GM12865 (cell line): ENCODE results near the gene TET1.

ENCODE experiments used
- DNase-seq: peaks from one replicate; pipeline ENCODE4 v3.0.0; 2010; ENCODE audit warnings: low read depth
- H3K4me3 ChIP-seq: 2 replicates; pipeline ENCODE4 v1.5.1; 2011; ENCODE audit warnings: mild to moderate bottlenecking, low read depth, low read length, control low read depth
- TF ChIP-seq, protein P1 (sequence below): IDR thresholded peaks from 2 replicates; pipeline ENCODE4 v1.5.1; 2011; ENCODE audit warnings: low read length, control low read depth, low read depth, inconsistent platforms; ENCODE audit not compliant: insufficient read depth; ENCODE audit errors: missing control alignments

The TET1 gene

DNA sequence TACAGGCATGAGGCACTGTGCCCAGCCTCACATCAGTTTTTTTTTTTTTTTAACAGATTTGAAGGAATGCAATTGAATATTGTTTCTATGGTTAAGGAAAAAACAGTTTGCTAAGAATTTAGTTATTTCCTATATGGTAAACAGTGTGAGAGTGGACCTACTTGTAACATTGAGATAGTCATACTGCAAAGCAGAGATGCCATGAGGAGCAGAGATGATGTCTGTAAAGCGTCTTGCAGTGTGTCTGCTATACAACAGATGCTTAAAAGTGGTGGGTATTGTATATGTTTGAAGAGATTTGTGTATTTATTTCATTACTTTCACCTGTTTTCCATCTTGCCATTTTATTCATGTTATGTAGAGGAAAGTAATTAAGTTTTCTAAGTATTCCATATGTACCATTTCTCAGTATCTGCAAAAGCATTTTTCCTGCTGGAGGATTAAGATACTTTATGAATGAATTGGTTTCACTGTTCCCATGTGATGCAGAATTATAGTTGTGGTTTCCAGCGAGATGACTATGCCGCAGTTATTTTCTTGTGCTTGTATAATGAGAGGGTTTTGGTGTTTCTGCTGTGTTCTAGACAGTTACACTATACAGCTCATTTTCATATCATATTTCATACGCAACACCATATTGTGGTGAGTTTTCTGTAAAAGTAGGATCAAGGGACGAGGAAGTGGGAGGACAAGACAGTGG is 26.6 kb downstream of the TET1 start:
- no peak overlapping the region for H3K4me3 ChIP-seq

DNA sequence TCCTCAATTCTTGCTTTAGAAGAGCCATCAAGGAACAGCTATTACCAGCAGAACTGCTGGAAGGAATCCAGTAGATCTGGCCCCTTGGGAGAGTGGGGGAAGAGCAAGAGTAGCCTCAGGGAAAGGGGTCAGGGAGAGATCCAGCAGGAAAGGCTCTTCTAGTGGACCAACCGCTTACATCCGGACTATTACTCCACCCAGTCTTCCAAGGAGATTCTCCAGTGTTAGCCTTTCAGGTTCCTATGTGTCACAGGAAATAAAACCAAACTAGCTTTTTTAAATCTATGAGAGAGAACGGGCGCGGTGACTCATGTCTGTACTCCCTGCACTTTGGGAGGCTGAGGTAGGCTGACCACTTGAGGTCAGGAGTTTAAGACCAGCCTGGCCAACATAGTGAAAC is 34.3 kb downstream of the TET1 start:
- no peak overlapping the region for H3K4me3 ChIP-seq
- peak; percentile 62 for DNase-seq
- TF ChIP-seq, protein P1, sequence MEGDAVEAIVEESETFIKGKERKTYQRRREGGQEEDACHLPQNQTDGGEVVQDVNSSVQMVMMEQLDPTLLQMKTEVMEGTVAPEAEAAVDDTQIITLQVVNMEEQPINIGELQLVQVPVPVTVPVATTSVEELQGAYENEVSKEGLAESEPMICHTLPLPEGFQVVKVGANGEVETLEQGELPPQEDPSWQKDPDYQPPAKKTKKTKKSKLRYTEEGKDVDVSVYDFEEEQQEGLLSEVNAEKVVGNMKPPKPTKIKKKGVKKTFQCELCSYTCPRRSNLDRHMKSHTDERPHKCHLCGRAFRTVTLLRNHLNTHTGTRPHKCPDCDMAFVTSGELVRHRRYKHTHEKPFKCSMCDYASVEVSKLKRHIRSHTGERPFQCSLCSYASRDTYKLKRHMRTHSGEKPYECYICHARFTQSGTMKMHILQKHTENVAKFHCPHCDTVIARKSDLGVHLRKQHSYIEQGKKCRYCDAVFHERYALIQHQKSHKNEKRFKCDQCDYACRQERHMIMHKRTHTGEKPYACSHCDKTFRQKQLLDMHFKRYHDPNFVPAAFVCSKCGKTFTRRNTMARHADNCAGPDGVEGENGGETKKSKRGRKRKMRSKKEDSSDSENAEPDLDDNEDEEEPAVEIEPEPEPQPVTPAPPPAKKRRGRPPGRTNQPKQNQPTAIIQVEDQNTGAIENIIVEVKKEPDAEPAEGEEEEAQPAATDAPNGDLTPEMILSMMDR, result no peak

More for the DNA sequence above, 26.6 kb downstream of the TET1 start:
- no peak for DNase-seq
- TF ChIP-seq, protein P1, result no peak

DNA sequence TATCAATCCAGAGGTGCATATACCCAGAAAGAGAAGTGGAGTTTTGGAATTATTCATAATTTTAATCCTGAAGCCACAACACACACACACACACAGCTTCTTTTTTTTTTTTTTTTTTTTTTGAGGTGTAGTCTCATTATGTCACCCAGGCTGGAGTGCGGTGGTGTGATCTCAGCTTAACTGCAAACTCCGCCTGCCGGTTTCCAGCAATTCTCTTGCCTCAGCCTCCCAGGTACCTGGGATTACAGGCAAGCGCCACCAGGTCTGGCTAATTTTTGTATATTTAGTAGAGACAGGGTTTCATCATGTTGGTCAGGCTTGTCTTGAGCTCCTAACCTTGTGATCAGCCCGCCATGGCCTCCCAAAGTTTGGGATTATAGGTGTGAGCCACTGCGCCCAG is 35.4 kb downstream of the TET1 start:
- DNase-seq, result no peak
- TF ChIP-seq, protein P1, result no peak
- H3K4me3 ChIP-seq, result no peak overlapping the region

DNA sequence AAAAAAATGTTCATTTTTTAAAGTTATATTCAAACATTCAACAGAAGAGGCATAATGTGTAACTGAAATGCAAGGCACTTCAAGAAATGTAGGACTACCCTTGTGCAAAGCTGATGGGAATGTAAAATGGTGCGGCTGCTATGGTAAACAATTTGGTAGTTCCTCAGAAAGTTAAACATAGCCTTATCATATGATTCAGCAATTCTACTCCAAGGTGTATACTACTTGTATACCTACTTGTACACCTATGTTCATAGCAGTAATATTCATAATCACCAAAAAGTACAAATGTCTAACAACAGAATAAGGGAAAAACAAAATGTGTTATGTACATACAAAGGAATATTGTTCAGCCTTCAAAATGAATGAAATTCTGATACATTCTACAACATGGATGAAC is 37.3 kb downstream of the TET1 start:
- H3K4me3 ChIP-seq, result no peak overlapping the region
- DNase-seq, result no peak
- TF ChIP-seq, protein P1, result no peak

DNA sequence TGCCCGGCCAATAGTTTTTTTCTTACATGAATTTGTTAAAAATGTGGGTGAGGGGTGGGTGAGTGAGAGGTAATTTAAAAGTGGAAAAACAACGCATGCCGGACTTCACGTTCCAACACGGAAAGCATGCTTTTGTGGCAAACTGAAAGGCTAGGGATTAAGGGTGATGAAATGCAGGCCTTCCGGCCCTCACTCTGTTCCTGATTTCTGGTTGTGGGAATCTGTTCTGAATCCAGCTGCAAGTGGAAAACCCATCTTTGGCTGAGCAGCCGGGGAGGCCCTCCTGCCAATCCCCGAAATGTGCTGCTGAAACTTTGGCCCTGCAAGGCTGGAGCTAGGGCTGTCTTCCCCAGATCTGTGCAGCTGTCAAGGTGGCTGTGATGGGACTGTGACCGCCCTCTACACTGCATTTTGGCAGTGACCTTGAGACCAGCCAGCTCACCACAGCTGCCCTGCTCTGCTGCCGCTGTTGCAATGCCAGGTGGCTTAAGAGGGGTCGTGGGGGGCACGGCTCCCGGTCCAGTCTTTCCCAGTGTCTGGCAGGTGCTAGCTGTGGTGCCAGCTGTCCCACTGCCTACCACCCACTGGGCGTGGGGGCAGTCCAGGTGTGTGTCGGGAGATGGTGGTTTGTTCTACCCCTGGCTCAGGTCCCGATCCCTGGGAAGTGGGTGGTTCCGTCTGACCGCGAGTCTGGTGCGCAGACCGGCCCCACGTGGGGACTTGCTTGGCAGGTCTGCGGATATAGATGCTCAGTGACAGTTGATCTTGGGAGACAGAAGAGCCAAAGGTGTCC is 39.0 kb downstream of the TET1 start:
- H3K4me3 ChIP-seq, result no peak overlapping the region
- no peak for DNase-seq
- TF ChIP-seq, protein P1, result no peak

DNA sequence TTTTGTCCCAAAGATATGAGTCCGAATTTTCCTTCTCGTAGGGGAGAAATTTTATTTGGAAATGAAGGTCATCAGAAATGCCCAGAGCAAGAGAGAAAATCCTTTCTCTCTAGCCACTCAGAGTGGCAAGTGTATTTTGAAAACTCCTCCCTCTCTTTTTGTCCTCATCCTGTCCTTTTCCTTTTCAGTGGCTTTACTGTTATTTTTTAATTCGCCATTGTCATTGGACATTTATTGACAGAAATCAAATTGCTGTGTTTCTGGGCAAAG is 39.6 kb downstream of the TET1 start:
- TF ChIP-seq, protein P1, result no peak
- no peak for DNase-seq
- no peak overlapping the region for H3K4me3 ChIP-seq
